NCI-H69 (cell line): ENCODE results near the gene TDG.

Experiments used
- DNase-seq: peaks from one replicate; lab custom pipeline; 2025; lab: John Stamatoyannopoulos, UW

TDG gene

GRCh38 chr12:103965590-103966504 lies at the start of gene TDG:
Gene TDG, plus strand, starts transcription at chr12:103965872. Its CDS starts 166 bp downstream, at chr12:103966038.
- DNase-seq: peak; percentile 100

GRCh38 chr12:103917873-103918272 lies 47.8 kb upstream of the TDG start:
- no peak for DNase-seq

GRCh38 chr12:103924761-103925641 lies 40.7 kb upstream of the TDG start:
- peak; percentile 95 for DNase-seq

DNA sequence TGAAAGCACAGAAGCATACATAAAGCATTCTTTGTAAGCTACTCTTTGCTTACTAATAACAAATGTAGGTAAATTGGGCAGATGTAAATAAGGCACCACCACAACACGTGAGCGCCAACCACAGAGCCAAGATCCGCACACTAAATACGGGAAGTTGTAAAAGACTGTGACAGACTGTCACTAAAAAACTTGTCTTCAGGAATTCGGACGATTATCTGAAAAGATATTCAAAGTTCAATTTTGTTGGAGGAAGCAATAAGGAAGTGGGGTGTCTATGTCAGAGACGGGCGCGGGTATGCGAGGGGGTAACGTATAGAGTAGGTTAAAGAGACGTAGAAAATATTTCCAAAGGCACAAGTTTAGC lies 37.0 kb upstream of the TDG start:
- no peak for DNase-seq

GRCh38 chr12:103929046-103929783 lies 36.5 kb upstream of the TDG start:
- DNase-seq: peak; percentile 98

- DNase-seq: no peak
Measured at GRCh38 chr12:103929784-103930033, 36.0 kb upstream of the TDG start.

GRCh38 chr12:103930034-103930786 lies 35.5 kb upstream of the TDG start, which contains the start of gene HSP90B1:
Gene HSP90B1, plus strand, starts transcription at chr12:103930410. Its CDS starts 106 bp downstream, at chr12:103930516.
- peak; percentile 100 for DNase-seq

GRCh38 chr12:103930787-103931735 lies 34.6 kb upstream of the TDG start:
- DNase-seq: peak; percentile 71

DNA sequence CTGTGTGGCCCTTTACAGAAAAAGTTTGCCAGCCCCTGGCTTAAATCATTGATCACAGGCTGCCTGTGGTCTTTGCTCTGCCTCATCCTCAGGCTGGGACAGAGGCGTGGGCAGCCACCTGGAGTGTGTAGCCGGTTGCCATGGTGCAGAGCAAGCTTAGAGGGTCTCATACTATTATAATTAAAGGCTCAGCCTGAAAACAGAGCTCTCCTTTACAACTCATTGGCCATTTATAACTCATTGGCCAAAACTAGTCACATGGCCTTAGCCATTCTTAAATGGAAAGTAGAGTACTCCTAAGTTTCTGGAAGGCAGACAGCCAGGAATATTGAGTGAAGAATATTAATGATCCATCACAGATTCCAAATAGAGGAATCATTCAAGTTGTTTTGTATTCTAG lies 32.4 kb upstream of the TDG start:
- peak; percentile 35 for DNase-seq

DNA sequence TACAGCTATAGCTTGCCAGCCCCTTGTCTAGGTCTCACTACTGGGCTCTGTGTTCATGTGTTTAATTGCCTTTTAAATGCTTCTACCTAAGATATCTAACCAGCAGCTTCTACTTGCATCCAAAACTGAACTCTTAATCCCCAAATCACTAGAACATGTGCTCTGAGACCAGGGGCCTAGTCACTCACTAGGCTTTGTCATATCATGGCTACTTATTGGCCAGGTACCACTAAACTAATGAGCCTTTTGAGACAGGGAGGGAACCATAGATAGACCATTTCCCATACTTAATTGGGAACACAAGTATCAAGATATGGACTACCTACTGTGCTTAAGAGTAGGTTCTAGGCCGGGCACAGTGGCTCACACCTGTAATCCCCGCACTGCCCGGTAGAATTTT lies 29.0 kb upstream of the TDG start:
- no peak for DNase-seq

DNA sequence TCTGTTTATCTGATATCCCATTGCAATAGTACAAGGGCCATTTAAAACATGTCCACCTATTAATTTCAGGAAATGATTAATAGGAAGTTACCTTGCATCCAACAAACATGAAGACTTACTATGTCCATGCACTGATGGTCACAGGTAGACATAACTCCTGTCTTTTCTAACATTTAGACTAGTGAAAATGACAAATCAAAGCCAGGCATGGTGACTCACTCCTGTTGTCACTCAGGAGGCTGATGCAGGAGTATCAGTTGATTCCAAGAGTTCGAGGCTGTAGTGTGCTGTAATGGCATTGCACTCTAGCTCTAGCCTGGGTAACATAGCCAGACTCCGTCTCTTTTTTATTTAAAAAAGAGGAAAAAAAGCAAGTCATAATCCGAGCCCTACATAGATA lies 20.7 kb upstream of the TDG start:
- no peak for DNase-seq

- no peak for DNase-seq
Measured at GRCh38 chr12:103947871-103948555, 17.7 kb upstream of the TDG start.

- DNase-seq: no peak
Measured at GRCh38 chr12:103948746-103949406, 16.8 kb upstream of the TDG start.

DNA sequence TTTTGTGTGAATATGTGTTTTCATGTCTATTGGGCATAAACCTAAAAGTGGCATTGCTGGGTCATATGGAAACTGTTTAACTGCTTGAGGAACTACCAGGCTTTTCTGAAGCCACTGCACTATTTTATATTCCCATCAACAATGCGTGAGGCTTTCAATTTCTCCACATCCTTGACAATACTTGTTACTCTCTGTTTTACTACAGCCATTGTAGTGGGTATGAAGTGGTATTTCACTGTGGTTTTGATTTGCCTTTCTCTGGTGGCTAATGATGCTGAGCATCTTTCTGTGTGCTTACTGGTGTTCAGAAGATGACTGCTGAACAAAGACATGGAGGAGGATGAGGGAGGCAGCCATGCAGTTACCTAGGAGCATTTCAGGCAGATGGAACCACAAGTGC lies 13.2 kb upstream of the TDG start:
- DNase-seq: no peak

DNA sequence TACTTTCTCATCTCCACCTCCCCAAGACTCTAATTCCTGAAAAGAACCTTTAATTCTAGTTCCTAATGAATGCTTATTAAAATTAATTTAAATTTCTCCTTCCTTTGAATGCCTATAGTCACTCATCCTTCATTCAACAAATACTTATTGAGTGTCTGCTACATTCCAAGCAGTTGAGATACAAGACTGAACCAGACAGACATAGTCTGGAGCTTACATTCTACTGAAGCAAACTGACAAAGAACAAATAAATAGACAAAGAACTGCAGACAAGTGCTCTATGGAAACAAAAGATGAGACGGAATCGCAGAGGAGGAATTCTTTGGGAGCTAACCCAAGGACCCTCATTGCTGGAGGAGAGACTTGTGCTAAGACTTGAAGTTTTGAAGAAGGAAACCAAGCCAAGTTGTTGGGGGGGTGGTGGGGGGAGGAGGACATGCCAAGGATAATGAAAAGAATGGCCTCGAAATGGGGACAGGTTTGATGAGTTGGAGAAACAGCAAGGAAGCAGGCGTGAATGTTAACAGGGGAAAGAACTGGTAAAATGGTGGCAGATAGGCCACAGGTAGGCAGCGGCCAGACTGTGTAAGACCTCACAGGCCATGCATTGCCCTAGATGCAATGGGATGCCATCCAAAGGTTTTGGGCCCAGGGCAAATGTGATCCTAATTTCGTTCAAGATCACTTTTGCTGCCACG lies 9.7 kb upstream of the TDG start:
- peak; percentile 62 for DNase-seq

GRCh38 chr12:103956509-103957027 lies 9.1 kb upstream of the TDG start:
- DNase-seq: no peak

DNA sequence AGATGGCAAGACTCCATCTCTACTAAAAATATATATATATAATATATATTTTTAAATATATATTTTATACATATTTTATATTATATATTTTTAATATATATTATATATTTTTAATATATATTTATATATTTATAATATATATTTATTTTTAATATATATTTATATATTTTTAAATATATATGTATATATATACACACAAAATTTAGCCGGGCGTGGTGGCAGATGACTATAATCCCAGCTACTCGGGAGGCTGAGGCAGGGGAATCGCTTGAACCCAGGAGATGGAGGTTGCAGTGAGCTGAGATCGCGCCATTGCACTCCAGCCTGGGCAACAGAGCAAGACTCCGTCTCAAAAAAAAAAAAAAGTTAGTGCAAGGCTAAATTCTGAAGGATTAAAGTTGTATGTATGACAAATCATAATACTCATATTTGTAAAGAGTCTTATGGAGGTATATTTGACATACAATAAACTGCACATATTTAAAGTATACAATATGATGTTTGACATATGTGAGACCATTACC lies 7.7 kb upstream of the TDG start:
- no peak for DNase-seq

DNA sequence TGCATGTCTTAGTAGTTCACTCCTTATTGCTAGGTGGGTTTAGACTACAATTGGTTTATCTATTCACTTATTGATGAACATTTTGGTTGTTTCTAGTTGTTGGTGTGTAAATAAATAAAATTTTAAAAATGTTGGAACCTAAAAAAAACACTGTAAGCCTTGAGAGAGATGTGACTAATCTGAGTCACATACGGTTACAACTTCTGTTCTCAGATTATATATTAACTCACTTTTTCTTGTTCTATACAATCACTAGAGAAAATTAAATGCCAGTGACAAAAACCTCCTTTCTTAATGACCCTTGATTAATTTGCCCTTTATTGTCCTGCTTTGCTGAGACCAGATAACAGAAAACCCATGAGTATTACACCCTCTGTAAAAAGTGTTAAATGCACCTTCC lies 7.1 kb upstream of the TDG start:
- DNase-seq: no peak
